SJCRH30 (cell line): Measurements from ENCODE around the gene BUD13. TPM values are rescaled to one million over a fixed set of nuclear protein-coding genes. Genes with fewer than 3 reads are reported as not detected.

Experiments used
- DNase-seq, 2 experiments: peaks; one replicate each; pipeline ENCODE4 v3.0.0-alpha.2; 2015 to 2020
- H3K27ac ChIP-seq: fragments of 250-450 bp; sonication (Bioruptor Pico); 2 replicates; pipeline ENCODE4 v1.5.1; 2020; ENCODE audit warnings: mild to moderate bottlenecking, moderate library complexity
- H3K27me3 ChIP-seq: fragments of 250-450 bp; sonication (Bioruptor Pico); 2 replicates; pipeline ENCODE4 v1.5.1; 2020; ENCODE audit warnings: mild to moderate bottlenecking, moderate library complexity
- H3K36me3 ChIP-seq: fragments of 250-450 bp; sonication (Bioruptor Pico); 2 replicates; pipeline ENCODE4 v1.5.1; 2020; ENCODE audit warnings: mild to moderate bottlenecking, moderate library complexity
- H3K4me1 ChIP-seq: fragments of 250-450 bp; sonication (Bioruptor Pico); 2 replicates; pipeline ENCODE4 v1.5.1; 2020; ENCODE audit warnings: mild to moderate bottlenecking, moderate library complexity
- H3K4me3 ChIP-seq: fragments of 250-450 bp; sonication (Bioruptor Pico); 2 replicates; pipeline ENCODE4 v1.5.1; 2020; ENCODE audit warnings: mild to moderate bottlenecking, moderate library complexity
- H3K9me3 ChIP-seq: fragments of 250-450 bp; sonication (Bioruptor Pico); replicated peaks from 2 replicates; pipeline ENCODE4 v1.5.1; 2020; ENCODE audit warnings: mild to moderate bottlenecking, moderate library complexity
- total RNA-seq: library from RNA; depleted of rRNA; stranded (reverse); fragments of >200 nt; shearing (Covaris generic); gene quantifications from 2 replicates; pipeline ENCODE4 v1.2.3, GENCODE V29; 2014

The BUD13 gene
- total RNA-seq, 1 experiment from 2014 or later, result 21.6 TPM

DNA sequence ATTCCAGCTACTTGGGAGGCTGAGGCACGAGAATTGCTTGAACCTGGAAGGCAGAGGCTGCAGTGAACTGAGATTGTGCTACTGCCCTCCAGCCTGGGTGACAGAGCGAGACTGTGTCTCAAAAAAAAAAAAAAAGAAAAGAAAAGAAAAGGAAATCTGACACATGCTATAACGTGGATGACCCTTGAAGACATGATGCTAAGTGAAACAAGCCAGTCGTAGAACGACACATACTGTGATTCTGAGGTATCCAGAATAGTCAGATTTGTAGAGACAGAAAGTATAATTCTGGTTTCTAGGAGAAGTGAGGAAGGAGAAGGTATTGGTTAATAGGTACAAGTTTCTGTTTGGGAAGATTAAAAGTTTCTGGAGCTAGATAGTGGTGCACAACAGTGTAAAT is 25.6 kb upstream of the BUD13 start:
- Histone ChIP-seq H3K27me3 (no peaks in the 10 kb centered on the region), H3K36me3 (no peaks in the 10 kb centered on the region), H3K4me1 (no peaks in the 10 kb centered on the region), H3K27ac (no peak overlapping the region), H3K9me3 (no peaks in the 10 kb centered on the region), H3K4me3 (no peak overlapping the region)
- DNase-seq, result no peak

DNA sequence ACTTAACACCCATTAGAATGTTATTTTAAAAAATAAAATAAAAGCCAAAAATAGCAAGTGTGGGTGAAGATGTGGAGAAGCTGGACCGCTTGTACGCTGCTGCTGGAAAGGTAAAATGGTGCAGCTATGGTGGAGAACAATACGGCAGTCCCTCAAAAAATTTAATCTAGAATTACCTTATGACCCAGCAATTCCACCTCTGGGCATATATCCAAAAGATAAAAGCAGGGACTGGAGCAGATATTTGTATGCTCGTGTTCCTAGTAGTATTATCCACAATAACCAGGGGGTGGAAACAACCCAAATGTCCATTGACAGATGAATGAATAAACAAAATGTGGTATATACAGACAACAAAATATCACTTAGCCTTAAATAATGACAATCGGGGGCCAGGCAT is 25.0 kb upstream of the BUD13 start:
- Histone ChIP-seq H3K9me3 (no peaks in the 10 kb centered on the region), H3K27ac (no peak overlapping the region), H3K27me3 (no peaks in the 10 kb centered on the region), H3K4me1 (no peaks in the 10 kb centered on the region), H3K4me3 (no peak overlapping the region), H3K36me3 (no peaks in the 10 kb centered on the region)
- DNase-seq, result no peak

DNA sequence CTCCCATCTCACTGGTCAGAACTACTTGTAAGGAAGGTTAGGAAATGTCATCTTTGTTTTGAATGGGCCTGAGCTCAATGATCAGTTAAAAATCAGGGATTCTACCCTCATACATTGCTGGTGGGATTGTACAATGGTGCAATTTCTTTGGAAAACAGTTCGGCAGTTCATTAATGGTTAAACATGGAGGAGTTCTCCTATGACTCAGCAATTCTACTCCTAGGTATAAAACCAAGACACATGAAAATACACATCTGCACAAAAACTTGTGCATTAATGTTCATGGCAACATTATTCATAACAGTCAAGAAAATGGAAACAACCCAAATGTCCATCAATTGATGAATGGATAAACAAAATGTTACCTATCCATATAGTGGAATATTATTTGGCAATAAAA is 23.8 kb upstream of the BUD13 start:
- H3K27ac ChIP-seq, result no peak overlapping the region
- H3K27me3 ChIP-seq, result no peaks in the 10 kb centered on the region
- no peak for DNase-seq
- no peak overlapping the region for H3K4me3 ChIP-seq
- no peaks in the 10 kb centered on the region for H3K9me3 ChIP-seq
- no peaks in the 10 kb centered on the region for H3K4me1 ChIP-seq
- no peaks in the 10 kb centered on the region for H3K36me3 ChIP-seq

DNA sequence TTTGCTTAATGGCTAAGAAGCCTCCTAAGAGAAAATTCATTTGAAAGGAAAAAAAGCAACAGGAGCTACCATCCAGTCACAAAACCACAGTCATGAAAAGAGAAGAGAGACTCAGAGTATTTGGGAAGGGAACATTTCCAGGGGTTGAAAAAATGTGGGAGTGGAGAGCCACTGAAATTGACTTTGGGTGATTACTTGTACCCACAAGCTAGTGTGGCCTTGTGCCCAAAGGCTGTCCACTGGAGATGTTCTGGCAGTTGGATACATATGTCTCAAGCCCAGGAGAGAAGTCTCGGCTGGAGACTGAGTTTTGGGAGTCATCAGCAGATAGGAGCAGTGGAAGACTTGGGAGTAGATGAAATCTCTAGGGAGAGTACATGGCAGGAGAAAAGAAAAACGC is 22.1 kb upstream of the BUD13 start:
- no peak overlapping the region for H3K27ac ChIP-seq
- no peaks in the 10 kb centered on the region for H3K4me1 ChIP-seq
- DNase-seq, result no peak
- no peaks in the 10 kb centered on the region for H3K9me3 ChIP-seq
- no peak overlapping the region for H3K4me3 ChIP-seq
- H3K27me3 ChIP-seq, result no peaks in the 10 kb centered on the region
- no peaks in the 10 kb centered on the region for H3K36me3 ChIP-seq

DNA sequence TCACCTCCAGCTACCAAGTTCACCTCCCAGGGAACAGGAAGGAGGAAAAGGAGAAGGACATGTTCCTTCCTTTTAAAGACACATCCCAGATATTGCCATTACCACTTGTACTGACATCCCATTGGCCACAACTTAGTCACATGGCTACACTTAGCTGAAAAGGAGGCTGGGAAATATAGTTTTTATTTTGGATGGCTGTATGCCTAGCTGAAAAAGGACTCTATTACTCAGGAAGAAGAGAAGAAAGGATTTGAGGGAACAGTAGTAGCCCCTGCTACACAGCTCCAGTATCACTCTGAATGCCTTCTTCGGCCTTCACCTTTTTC is 20.9 kb upstream of the BUD13 start:
- Histone ChIP-seq H3K27ac (no peak overlapping the region), H3K27me3 (no peaks in the 10 kb centered on the region), H3K4me3 (peak overlapping the region; percentile 36; the same call in 1 of the 2 replicates), H3K9me3 (no peaks in the 10 kb centered on the region), H3K36me3 (no peaks in the 10 kb centered on the region), H3K4me1 (no peaks in the 10 kb centered on the region)
- DNase-seq, result peak in 1 of 2 experiments; percentile 48

DNA sequence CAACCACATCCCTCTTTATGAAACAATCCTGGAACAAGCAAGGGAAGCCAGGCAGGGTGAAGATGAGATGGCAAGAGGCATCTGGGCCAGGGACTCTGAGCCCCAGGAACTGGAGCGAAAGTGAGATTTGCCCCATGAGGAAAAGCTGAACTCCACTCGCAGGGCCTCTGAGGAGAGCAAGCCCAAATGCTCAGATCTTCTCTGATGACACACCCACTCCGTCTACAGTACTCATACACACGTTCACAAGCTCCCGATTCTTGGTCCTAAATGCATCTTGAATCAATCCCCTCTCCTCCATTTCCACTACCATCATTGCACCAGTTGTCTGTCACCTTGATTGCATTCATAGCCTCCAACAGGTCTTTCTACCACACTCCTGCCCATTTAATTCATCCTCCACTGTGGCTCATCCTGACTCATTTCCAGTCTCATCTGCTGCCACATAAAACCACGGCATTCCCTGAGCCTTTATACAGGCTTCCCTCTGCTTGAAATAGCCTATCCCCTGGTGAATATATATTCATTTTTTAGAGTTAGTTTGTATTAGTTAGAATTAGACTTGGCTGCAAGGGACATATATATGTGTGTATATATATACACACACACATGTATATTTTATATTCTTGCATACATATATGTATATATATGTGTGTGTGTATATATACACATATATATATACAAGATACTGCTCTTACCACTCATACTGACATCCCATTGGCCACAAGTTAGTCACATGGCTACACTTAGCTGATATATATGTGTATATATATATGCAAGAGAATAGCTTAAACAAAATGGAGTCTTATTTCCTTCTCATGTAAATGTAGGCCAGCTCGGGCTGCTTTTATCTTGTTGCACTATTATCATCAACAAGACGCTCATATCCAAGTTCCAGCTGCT is 20.3 kb upstream of the BUD13 start:
- Histone ChIP-seq H3K36me3 (no peaks in the 10 kb centered on the region), H3K27ac (no peak overlapping the region)
- no peak for DNase-seq

DNA sequence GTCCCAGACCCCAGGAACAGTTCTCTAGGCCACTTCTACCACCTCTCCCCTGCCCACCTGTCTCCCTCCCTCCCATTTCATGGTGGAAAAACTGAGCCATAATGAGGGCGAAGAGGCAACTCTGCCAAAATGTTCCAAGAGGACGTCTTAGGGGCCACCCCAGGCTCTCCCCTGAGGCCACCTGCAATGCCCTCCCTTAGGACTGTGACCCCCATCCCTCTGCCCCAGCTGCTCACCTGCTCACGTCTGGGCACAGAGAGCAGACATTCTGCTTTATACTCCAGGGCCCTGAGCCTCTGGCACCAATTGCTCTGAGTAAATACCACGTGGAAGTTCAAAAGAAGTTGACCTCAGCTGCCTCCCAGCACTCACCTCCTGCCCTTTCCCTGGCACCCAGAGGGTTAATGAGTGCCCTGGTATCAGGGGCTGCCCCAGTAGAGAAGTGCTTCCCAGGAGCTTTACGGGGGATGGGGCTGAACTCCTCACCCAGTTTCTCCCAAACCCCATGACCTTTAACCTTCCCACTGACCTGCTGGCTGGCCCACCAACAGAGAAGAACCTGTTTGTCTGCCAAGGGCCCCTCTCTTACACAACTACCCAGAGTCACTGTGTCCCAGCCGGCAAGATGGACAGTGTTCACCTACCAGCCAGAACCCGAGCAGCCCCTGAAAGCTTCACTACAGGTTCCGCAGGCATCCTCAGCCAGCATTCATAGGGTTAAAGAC is 19.5 kb upstream of the BUD13 start:
- Histone ChIP-seq H3K4me3 (no peak overlapping the region), H3K4me1 (no peaks in the 10 kb centered on the region), H3K36me3 (no peaks in the 10 kb centered on the region), H3K9me3 (no peaks in the 10 kb centered on the region), H3K27me3 (no peaks in the 10 kb centered on the region), H3K27ac (no peak overlapping the region)
- no peak for DNase-seq

More for the DNA sequence above, 20.3 kb upstream of the BUD13 start:
- H3K9me3 ChIP-seq, result no peaks in the 10 kb centered on the region
- peak overlapping the region; percentile 36; the same call in 1 of the 2 replicates for H3K4me3 ChIP-seq
- no peaks in the 10 kb centered on the region for H3K4me1 ChIP-seq
- H3K27me3 ChIP-seq, result no peaks in the 10 kb centered on the region

DNA sequence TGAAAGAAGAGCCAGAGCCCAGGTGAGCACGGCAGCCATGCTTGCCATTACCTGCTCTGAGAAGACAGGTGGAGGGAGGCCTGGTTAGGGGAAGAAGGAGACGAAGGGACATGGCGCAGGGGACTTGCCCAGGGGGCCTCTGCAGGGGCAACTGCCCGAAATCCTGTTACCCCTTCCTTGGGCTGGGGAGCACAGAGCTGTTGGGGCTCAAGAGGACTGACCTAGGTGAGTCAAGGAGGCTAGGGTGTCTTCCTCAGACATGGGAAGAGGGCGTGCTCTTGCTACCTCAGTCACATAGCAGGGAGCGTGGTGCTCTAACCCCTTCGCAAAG is 19.0 kb upstream of the BUD13 start, which contains the start of gene APOA5:
Gene APOA5 (minus strand): TSS at position 67 of the 331 bp plus-strand sequence. CDS start 19 bp downstream, at position 48.
- Histone ChIP-seq H3K27ac (no peak within 1 kb of the TSS), H3K27me3 (no peaks in the 10 kb centered on the region), H3K4me3 (peak within 1 kb of the TSS; percentile 26), H3K36me3 (no peaks in the 10 kb centered on the region), H3K9me3 (no peaks in the 10 kb centered on the region), H3K4me1 (peaks cover 3% of the 10 kb centered on the region; the same call in 1 of the 2 replicates)
- no peak for DNase-seq

DNA sequence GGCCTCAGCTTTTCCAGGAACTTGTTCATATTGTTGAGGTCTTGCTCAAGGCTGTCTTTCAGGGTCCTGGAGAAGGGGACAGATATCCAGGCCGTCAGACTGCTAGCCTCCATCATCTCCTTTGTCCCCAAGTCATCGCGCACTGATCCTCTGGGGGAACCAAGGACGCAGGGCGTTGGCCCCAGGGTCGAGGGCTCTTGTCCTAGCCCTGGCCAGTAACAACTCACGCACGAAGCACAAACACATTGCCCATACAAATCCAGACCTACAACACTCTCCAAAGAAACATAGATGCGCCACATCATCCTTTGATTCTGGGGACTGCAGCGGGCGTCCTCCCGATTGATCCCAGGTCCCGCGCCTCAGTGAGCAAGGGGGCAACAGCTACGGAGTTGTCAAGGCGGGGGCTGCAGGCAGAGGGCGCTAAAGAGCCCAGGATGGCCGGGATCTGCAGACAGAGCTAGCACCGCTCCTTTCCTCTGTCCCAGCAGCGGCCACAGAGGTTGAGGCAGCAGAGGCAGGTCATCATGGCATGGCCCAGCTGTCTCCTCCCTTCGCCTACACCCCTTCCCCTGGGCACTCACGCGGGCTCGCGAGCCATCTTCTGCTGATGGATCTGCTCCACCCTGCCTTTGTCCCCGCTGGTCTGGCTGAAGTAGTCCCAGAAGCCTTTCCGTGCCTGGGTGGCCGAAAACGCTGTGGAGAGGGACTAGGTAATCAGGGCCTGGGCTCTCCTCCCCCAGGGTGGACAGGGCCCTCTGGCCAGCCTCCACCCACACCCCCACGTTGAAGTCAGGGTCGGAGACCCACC is 18.4 kb upstream of the BUD13 start:
- Histone ChIP-seq H3K4me3 (peak overlapping the region; percentile 26), H3K9me3 (no peaks in the 10 kb centered on the region), H3K36me3 (no peaks in the 10 kb centered on the region), H3K27ac (no peak overlapping the region), H3K4me1 (peaks cover 8% of the 10 kb centered on the region; the same call in 1 of the 2 replicates), H3K27me3 (no peaks in the 10 kb centered on the region)
- peak; percentile 69 to 74 for DNase-seq

DNA sequence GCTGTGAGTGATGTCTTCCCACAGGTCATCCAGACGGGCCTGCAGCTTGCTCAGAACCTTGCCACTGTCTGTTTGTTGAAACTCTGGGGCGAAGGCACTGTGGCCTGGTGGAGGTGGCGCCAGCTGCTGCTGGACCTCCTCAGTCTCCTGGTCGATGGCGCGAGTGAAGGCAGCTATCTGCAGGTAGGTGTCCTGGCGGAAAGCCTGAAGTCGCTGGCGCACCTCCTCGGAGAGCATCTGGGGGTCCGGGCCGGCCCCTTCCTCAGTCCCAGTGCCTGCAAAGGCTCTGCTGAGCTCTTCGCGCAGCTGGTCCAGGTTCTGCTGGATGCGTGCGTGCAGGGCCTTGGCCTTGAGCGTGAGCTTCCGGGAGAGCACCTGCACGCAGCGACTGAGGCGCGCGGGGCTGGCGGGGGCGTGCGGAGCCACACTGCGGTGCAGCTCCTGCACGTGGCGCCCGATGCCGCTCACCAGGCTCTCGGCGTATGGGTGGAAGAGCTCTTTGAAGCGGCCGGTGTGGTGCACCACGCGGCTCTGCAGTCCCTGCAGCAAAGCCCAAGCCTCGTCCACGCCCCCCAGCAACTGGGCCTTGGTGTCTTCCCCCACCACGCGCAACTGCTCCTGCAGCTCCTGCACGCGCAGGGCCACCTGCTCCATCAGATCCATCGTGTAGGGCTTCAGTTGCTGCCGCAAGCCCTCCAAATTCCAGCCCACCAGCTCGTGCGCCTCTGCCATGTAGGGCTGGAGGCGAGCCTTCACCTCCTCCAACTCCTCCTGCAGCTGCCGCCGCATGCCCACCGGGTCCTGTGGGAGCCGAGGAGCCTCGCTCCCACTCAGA is 17.6 kb upstream of the BUD13 start:
- peaks cover 8% of the 10 kb centered on the region; the same call in 1 of the 2 replicates for H3K4me1 ChIP-seq
- H3K4me3 ChIP-seq, result no peak overlapping the region
- no peak for DNase-seq
- no peak overlapping the region for H3K27ac ChIP-seq
- no peaks in the 10 kb centered on the region for H3K36me3 ChIP-seq
- H3K27me3 ChIP-seq, result no peaks in the 10 kb centered on the region
- no peaks in the 10 kb centered on the region for H3K9me3 ChIP-seq

DNA sequence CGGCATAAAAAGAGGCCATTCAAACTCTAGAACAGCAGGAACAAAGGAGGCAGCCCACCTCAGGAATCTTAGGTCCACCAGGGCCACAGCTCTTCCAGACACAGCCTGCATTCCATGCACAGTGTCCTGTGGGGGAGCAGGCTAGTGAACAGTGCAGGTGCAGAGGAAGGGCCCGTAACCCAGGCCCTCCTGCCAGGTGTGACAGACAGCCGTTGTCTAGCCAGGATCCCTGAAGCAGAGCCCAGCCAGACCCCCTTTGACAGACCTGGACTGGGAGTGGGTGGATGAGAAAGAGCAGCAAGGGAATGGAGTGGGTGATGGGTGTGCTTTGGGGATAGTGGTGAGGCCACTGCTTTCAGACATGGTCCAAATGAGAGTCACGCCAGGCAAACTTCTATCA is 16.2 kb upstream of the BUD13 start:
- no peak for DNase-seq
- H3K27me3 ChIP-seq, result no peaks in the 10 kb centered on the region
- peaks cover 10% of the 10 kb centered on the region for H3K36me3 ChIP-seq
- H3K4me3 ChIP-seq, result no peak overlapping the region
- peaks cover 8% of the 10 kb centered on the region; the same call in 1 of the 2 replicates for H3K4me1 ChIP-seq
- H3K27ac ChIP-seq, result no peak overlapping the region
- no peaks in the 10 kb centered on the region for H3K9me3 ChIP-seq

DNA sequence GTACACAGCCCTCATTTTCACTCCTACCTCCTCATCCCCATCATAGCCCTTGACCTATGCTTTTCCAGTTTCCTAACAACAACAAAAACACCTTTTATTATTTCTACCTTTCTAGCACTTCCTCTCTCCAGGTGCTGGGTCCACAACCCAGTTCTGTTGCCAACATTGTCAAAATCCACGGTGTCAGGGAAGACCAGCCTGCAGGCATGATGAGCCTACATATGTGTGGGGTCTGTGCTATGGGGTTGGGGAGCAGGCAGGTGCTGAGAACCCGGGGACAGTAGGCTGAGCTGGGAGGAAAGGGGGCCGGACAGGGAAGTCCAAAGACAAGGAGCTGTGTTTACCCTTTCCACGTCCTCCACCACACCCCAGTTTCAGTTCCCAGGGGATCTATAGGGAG is 15.7 kb upstream of the BUD13 start:
- no peak for DNase-seq
- Histone ChIP-seq H3K36me3 (peaks cover 10% of the 10 kb centered on the region), H3K9me3 (no peaks in the 10 kb centered on the region), H3K27me3 (no peaks in the 10 kb centered on the region), H3K4me3 (peak overlapping the region; percentile 91), H3K4me1 (peaks cover 8% of the 10 kb centered on the region; the same call in 1 of the 2 replicates), H3K27ac (no peak overlapping the region)

DNA sequence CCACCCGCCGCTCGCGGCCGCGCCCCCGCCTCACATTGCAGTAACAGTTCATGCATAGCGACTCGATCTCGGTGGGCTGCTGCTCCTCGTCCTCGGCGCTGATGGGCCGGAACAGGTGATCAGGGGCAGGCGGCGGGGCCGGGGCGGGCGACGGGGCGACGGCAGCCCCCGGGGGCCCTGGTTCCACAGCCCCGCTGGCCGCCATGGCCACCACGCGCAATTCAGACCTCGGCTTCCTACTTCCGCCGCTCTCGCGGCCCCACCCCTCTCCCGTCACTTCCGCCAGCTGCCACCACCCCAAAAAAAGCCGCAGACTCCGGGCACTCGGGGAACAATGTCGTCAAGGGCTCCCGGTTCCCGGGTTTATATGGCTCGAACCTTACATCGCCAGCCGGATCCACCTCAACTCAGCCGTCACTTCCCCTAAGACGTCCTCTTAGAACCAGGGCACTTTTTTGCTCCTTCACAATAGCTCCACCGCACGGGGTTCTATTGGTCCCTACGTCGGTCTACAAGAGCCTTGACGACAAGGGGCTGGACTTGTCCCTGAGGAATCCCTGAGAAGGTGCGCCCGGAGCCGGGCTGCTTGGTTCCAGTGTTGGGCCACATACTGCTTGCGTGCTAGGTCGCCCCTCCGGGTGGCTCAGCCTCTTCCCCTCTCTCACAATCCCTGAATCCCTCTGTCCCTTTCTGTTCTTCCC is 15.1 kb upstream of the BUD13 start, which contains the start of gene ZPR1:
Gene ZPR1 (minus strand): TSS at position 238 of the 701 bp plus-strand sequence. CDS start 33 bp downstream, at position 205.
- Histone ChIP-seq H3K27me3 (no peaks in the 10 kb centered on the region), H3K27ac (peak within 1 kb of the TSS; percentile 50), H3K36me3 (peaks cover 15% of the 10 kb centered on the region), H3K9me3 (no peaks in the 10 kb centered on the region), H3K4me1 (peaks cover 8% of the 10 kb centered on the region; the same call in 1 of the 2 replicates), H3K4me3 (peak within 1 kb of the TSS; percentile 91)
- DNase-seq, result peak; percentile 61 to 68
